ENCODE measurements around the gene ATG2B.

Gene ATG2B

DNA sequence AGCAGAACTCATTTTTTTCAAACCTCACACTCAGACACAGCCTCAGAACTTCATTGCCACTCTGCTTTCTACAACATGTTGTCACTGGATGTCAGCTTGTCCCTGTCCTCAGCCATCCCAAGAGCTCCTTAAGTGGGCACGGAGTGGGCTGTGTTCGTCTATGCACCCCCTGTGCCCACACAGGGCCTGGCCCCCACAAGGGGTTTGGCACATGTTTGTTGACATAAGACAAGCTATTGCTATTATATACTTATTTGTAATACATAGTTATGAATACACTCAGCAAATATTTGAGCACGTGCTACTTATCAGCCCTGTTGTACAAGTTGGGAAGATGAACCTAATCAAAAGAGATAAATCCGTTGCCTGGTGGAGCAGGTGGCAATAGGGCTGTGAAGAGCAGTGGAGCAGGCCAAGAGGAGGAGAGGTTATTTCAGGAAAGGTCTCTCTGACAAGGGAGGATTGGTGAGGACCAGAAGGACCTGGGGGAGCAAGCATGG lies 111.4 kb downstream of the ATG2B start:
- no peaks in the 10 kb centered on the region for H3K9me3 ChIP-seq (ENCODE audit: low read length)
- H3K4me2 ChIP-seq (ENCODE audit: low read length) = no peak overlapping the region
- no peak overlapping the region for H3K4me3 ChIP-seq (ENCODE audit: low read depth, low read length, poor library complexity, severe bottlenecking)
- no peaks in the 10 kb centered on the region for H3F3A ChIP-seq (ENCODE audit: insufficient read depth, low read length)
- no peak for TF ChIP-seq CTCF (IDR thresholded peaks at IDR 0.05; ENCODE audit: low read length)
- TF ChIP-seq EZH2 (IDR thresholded peaks at IDR 0.05; ENCODE audit: borderline replicate concordance, low read length) = no peak
- no peaks in the 10 kb centered on the region for H3K79me2 ChIP-seq (ENCODE audit: insufficient read depth, low read length)
- H3K9me2 ChIP-seq (ENCODE audit: low read depth, low read length) = no peaks in the 10 kb centered on the region
- H2AFZ ChIP-seq (ENCODE audit: low read length) = no peak overlapping the region
- no peaks in the 10 kb centered on the region for H3K27me3 ChIP-seq (ENCODE audit: insufficient read depth, low read length)
- no peaks in the 10 kb centered on the region for H4K20me1 ChIP-seq (ENCODE audit: insufficient read depth, low read length)
- H3K36me3 ChIP-seq (ENCODE audit: insufficient read depth, low read length) = no peaks in the 10 kb centered on the region
- no peak overlapping the region for H3K9ac ChIP-seq (ENCODE audit: low read length)
- H3K27ac ChIP-seq (ENCODE audit: low read depth, low read length, poor library complexity, severe bottlenecking) = no peak overlapping the region
- H3K4me1 ChIP-seq (ENCODE audit: insufficient read depth, low read length, severe bottlenecking) = no peaks in the 10 kb centered on the region

DNA sequence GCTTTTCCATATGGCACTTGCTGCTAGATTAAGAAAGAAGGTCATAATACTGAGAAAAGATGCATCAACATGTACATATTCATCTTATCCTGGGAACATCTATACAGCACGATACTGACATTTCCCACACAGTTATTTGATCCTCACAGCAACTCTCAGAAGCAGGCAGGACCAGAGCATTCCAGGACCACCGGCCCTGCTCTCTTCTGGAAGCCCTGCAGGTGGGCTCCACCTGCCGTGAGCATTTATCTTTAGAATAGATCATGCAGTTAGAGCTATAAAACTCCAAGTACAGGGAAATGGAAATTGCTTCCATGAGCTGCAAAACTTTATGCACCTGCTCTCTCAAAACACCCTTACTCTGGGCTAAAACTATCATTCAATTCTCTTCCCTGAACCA lies 112.7 kb downstream of the ATG2B start:
- no peaks in the 10 kb centered on the region for H4K20me1 ChIP-seq (ENCODE audit: insufficient read depth, low read length)

DNA sequence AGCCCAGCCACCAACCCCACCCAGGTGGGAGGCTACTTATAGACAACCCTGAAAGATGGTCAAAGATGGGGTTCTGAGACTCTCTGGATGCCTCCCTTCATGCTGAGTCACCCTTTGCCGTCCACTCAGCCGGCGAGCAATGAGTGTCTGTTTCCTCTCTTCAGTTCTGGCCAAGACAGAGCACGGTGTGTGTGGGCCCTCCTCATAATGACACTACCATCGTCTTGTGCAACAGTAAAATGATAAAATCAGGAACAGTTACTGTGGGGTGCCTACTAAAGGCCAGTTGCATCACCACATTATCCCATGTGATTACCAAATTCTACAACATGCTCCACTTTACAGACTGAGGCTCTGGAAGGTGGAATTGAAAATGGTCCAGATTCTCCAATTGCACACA lies 114.1 kb downstream of the ATG2B start:
- TF ChIP-seq EZH2 (IDR thresholded peaks at IDR 0.05; ENCODE audit: borderline replicate concordance, low read length) (no peak), CTCF (IDR thresholded peaks at IDR 0.05; ENCODE audit: low read length) (no peak)
- no peak overlapping the region for H3K4me3 ChIP-seq (ENCODE audit: low read depth, low read length, poor library complexity, severe bottlenecking)
- H3K27ac ChIP-seq (ENCODE audit: low read depth, low read length, poor library complexity, severe bottlenecking) = no peak overlapping the region
- no peak overlapping the region for H3K9ac ChIP-seq (ENCODE audit: low read length)
- no peak overlapping the region for H3K4me2 ChIP-seq (ENCODE audit: low read length)
- H3K9me3 ChIP-seq (ENCODE audit: low read length) = no peaks in the 10 kb centered on the region
- H4K20me1 ChIP-seq (ENCODE audit: insufficient read depth, low read length) = no peaks in the 10 kb centered on the region
- no peaks in the 10 kb centered on the region for H3K4me1 ChIP-seq (ENCODE audit: insufficient read depth, low read length, severe bottlenecking)
- H3K79me2 ChIP-seq (ENCODE audit: insufficient read depth, low read length) = no peaks in the 10 kb centered on the region
- H3K36me3 ChIP-seq (ENCODE audit: insufficient read depth, low read length) = no peaks in the 10 kb centered on the region
- H3F3A ChIP-seq (ENCODE audit: insufficient read depth, low read length) = no peaks in the 10 kb centered on the region
- H3K27me3 ChIP-seq (ENCODE audit: insufficient read depth, low read length) = no peaks in the 10 kb centered on the region
- no peaks in the 10 kb centered on the region for H3K9me2 ChIP-seq (ENCODE audit: low read depth, low read length)
- no peak overlapping the region for H2AFZ ChIP-seq (ENCODE audit: low read length)

More for the DNA sequence above, 112.7 kb downstream of the ATG2B start:
- H3K36me3 ChIP-seq (ENCODE audit: insufficient read depth, low read length) = no peaks in the 10 kb centered on the region
- TF ChIP-seq CTCF (IDR thresholded peaks at IDR 0.05; ENCODE audit: low read length) (no peak), EZH2 (IDR thresholded peaks at IDR 0.05; ENCODE audit: borderline replicate concordance, low read length) (no peak)
- H3K79me2 ChIP-seq (ENCODE audit: insufficient read depth, low read length) = no peaks in the 10 kb centered on the region
- no peak overlapping the region for H3K4me2 ChIP-seq (ENCODE audit: low read length)
- no peaks in the 10 kb centered on the region for H3K4me1 ChIP-seq (ENCODE audit: insufficient read depth, low read length, severe bottlenecking)
- no peak overlapping the region for H2AFZ ChIP-seq (ENCODE audit: low read length)
- no peaks in the 10 kb centered on the region for H3F3A ChIP-seq (ENCODE audit: insufficient read depth, low read length)
- H3K9ac ChIP-seq (ENCODE audit: low read length) = no peak overlapping the region
- no peaks in the 10 kb centered on the region for H3K9me3 ChIP-seq (ENCODE audit: low read length)
- H3K27ac ChIP-seq (ENCODE audit: low read depth, low read length, poor library complexity, severe bottlenecking) = no peak overlapping the region
- no peaks in the 10 kb centered on the region for H3K9me2 ChIP-seq (ENCODE audit: low read depth, low read length)
- H3K4me3 ChIP-seq (ENCODE audit: low read depth, low read length, poor library complexity, severe bottlenecking) = no peak overlapping the region
- H3K27me3 ChIP-seq (ENCODE audit: insufficient read depth, low read length) = no peaks in the 10 kb centered on the region

Measured in OCI-LY1 (cell line).